Skin of body (tissue), 2 donors: ENCODE results near the gene FGFRL1. TPM values are rescaled to one million over a fixed set of nuclear protein-coding genes. Genes with fewer than 3 reads are reported as not detected.
A peak's percentile ranks its signal among the peaks of the same experiment; 100 is the strongest.

ENCODE experiments used
- DNase-seq: peaks from one replicate; lab custom pipeline; 2025; lab: John Stamatoyannopoulos, UW
- total RNA-seq: library from RNA; depleted of rRNA; stranded (reverse); fragments of >200 nt; gene quantifications from one replicate; pipeline ENCODE4 v1.2.3, GENCODE V29; 2014

The FGFRL1 gene
- total RNA-seq, 1 donor from 2014 or later = 15.0 TPM

GRCh38 chr4:1036976-1037810, 25.8 kb downstream of the FGFRL1 start:
- no peak for DNase-seq

DNA sequence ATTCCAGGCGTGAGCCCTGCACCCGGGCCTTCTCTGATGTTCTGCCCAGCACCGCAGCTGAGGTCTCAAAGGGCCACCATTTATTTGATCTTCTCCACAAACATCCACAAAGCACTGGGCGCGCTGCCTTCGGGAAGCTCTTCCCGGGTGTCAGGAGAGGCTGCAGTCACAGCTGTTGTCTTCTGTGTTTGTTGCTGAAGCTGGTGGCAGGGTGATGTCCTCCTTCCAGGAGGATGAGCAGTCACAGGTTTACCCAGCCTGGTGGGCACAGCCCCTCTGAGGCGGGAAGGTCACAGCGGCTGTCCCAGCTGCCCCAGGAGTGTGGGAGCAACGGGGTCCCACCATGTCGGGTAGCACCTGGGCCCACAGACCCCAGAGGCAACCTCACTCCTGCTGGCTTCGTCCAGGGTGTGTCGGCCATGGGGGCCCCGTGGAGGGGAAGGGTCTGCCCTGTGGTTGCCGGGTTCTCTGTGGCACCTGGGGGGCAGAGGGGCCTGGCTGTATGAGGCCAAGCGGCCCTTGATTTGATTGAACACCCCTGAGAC, 27.6 kb downstream of the FGFRL1 start:
- DNase-seq = no peak

DNA sequence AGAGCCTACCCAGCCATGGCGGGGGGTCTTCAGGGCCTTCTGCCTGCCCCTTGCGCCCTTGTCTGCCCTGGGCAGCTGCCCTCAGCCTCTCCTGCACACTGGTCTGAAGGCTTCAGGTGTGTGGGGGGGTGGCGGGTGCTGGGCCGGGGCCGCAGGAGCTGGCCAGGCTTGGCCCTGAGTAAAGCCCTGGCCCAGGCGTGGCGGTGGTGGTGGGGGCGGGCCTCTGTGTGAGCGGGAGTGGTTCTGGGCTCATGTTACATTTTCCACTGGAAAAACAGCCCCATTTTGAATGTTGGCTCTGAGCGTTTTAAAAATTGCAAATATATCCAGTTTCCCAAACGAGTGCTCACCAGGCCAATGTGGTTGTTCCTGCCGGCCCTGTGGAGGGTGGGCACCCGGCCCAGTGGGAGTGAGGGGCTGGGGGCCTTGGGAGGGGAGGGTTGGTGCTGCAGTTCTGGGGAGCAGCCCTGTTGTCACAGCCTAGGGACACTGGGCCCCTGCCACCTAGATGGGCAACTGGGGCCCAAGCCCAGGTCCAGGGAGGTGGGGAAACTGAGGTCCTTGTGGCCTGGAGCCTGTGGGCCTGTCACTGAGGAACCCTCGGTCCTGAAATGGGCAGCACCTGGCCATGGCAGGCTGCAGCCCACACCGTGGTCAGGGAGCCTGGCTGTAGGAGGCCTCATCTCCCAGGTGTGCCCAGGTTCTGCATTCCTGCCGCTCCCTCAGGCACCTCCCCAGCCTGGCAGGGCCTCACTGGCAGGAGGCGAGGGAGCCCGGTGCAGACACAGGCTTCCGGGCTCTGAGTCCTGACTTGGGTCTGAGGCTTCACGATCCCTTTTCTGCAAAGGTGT, 28.3 kb downstream of the FGFRL1 start:
- DNase-seq = peak; percentile 18

- DNase-seq = no peak
These were observed 29.1 kb downstream of the FGFRL1 start for GRCh38 chr4:1040344-1041146.

- peak; percentile 55 for DNase-seq
These were observed 29.9 kb downstream of the FGFRL1 start for GRCh38 chr4:1041147-1041935.

DNA sequence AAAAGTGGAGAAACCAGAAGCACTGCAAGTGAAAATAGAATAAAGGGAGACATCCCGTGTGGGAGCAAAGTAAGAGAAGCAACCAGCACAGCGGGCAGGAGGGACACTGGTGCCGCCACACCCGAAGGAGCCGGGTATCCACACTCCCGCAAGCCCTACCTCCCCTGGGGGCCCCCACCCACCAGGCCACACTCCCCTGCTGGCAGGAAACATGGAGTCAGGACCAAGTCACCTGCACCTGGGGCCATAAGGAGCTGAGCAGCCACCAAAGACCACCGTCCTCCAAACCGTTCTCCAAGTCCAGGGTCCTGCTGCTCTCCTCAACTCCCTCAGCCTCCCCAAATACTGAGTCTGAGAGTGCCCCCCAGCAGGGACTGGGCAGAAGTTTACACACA, 30.5 kb downstream of the FGFRL1 start:
- DNase-seq = no peak

DNA sequence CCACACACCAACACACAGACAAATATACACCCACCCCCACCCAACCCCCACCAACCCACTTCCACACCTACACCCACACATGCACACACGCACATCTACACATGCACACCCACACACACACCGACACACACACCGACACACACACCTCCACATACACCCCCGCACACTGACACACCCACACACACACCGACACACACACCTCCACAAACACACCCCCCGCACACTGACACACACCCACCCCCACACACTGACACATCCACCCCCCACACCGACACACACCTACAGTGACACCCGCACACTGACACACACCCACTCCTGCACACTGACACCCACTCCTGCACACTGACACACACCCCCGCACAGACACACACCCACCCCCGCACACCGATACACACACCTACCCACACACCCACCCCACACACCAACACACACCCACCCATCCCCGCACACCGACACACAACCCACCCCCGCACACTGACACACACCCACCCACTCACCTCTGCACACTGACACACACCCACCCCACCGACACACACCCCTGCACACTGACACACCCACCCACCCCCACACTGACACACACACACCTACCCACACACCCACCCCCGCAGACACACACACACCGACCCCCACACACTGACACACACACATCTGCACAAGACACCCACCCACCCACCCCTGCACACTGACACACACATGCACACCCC, 31.1 kb downstream of the FGFRL1 start:
- DNase-seq = no peak

GRCh38 chr4:1043162-1043561, 31.7 kb downstream of the FGFRL1 start:
- DNase-seq = no peak

DNA sequence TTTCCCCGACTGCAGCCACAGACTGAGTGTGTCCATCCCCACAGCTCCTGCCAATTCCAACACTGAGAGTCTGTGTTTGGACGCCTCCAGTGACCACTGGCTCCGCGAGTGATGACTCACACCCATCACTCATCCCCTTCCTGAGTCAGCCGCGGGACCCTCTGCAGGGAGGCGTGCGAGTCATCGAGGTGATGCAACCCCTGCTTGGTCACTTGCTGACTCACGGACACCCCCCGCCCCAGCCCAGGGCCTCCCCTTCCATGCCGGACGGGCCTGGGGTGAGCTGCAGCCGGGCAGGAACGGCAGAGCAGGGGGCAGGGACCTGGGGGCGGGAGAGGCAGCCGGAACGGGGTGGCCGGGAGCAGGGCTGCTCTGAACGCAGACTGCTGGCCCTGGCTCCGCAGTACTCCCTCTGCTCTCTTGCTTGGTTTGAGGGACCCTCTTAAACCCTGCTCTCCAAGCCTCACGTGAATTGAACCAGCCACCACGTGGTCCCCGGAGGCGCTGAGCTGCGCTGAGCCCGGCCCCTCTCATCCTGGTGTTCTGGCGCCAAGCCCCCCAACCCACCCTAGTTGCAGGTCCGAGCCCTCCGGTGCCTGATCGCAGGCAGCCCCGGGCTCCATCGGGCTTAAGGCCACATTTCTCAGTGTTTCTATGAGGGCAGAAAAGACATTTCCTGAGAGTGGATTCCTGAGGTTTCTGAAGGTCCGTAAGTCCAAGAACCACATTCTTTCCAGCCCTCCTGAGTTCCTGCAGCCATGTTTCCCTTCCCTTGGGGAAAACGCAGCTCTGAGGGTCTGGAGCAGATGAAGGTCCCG, 32.4 kb downstream of the FGFRL1 start:
- peak; percentile 40 for DNase-seq

DNA sequence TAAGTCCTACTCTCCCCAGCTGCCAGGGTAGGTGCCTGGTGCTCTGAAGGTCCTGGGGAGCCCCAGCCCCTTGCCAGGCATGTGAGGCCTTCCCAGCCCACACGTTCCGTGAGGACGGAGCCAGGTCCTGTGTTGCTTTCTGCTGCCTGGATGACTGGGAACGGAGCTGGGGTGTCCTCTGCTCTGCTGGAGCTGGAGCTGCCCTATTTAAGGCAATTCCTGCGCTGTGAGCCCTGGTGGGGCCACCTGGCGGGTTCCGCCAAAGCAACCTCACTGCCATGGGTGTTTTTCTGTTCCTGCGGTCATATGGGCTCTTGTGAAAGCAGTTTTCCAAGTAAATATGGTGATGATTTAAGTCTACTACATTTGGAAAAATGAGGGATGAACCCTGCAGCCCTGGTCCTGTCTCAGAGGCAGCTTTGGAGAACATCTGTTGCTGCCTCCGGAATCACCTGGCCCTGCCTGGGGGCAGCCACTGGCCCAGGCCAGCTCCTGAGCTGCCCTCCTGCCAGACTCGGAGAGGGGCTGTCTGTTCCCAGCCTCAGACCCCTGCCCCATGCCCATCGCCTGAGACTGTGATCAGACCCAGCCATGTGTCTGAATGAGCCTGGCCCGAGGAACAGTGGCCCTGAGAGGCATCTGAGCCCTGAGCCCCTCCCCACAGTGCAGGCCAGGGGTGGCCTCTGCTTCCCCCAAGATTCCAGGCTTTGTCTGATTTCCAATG, 33.2 kb downstream of the FGFRL1 start:
- DNase-seq = no peak

- DNase-seq = no peak
These were observed 33.8 kb downstream of the FGFRL1 start for GRCh38 chr4:1045193-1045594.

DNA sequence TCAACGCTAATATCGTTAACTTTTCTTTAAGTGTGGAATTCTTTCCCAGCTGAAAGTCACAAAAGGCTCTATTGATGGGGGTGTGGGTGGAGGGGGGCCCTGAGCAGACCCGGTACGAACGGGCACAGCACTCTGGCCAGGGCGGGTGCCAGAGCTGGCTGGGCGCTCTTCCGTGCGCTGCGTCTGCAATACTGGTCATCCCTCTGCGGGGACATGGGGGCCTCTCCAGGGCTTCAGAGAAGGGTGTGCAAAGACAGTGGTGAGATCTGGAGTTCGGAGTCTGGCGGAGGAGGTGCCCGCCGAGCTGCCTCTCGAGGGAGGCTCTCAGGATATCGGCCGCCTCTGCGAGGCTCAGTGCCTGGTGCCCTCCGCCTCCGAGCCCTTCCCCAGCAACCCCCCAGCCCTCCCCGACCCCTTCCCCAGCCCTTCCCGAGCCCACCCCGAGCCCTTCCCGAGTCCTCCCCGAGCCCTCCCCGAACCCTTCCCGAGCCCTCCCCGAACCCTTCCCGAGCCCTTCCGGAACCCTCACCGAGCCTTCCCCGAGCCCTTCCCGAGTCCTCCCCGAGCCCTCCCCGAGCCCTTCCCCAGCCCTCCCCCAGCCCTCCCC, 34.3 kb downstream of the FGFRL1 start:
- no peak for DNase-seq

GRCh38 chr4:1046581-1047011, 35.2 kb downstream of the FGFRL1 start:
- peak; percentile 83 for DNase-seq

GRCh38 chr4:1047106-1047975, 35.9 kb downstream of the FGFRL1 start:
- no peak for DNase-seq

DNA sequence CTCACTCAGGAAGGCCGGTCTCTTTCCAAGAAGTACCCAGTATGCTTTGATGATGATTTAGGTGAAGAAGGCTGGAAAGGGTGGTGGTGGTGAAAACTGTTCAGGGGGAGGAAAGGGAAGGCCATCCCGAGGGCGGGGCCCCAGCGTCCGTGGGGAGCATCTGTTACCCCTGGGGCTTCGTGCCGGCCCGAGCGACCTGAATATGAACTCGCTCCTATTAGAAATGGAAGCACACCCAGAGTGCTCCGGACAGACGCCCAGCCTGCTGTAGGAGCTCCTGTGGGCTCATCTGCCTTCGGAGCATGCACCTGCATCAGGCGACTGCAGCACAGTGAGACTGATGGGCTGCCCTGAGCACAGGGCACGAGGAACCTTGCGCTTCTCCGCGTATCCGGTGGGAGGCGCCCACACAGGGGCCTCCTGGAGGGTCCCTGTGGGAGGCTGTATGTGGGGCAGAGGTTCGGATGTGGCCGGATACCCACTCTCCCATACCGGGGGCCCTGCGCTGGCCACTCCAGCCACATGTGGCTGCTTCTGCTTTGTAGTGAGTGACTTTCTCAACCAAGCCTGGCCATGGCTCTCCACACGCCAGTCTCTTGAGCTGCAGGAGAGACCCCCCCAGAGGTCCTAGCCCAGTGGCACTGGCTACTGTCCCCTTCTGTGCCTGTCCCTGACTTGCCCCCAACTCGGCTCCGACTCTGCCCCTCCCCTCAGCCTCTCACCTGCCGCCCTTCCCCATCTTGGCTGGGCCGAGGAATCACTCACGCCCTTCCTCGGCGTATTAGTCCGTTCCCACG, 36.7 kb downstream of the FGFRL1 start:
- no peak for DNase-seq
